HEK293 (cell line): ENCODE measurements around the gene PKNOX2.

ENCODE experiments used
- CTCF ChIA-PET: fragments of 350-600 bp; formaldehyde crosslinking; extraction: SDS; loops from one replicate; lab custom pipeline; 2021; ENCODE audit warnings: antibody characterized with exemption; lab: Yijun Ruan, JAX
- POLR2A ChIA-PET: fragments of 300-600 bp; formaldehyde crosslinking; extraction: SDS; loops from one replicate; lab custom pipeline; 2020; ENCODE audit warnings: antibody characterized with exemption, inconsistent platforms; lab: Yijun Ruan, JAX
- H3K27ac ChIP-seq: fragments of 200-500 bp; sonication (Bioruptor generic); 2 replicates; pipeline ENCODE4 v1.5.1; 2014; ENCODE audit warnings: low read depth, low read length, control low read depth, inconsistent platforms; ENCODE audit errors: extremely low read depth
- H3K36me3 ChIP-seq, 2 experiments: fragments of 200-500 bp in 1 of 2; sonication (Bioruptor generic) in 1 of 2; 1 replicate in 1 of 2; 2 replicates in 1 of 2; pipeline ENCODE4 v1.5.1; 2014 to 2017; ENCODE audit warnings: inconsistent platforms in 2 of 2, low read length in 2 of 2; ENCODE audit not compliant: control insufficient read depth in 2 of 2, insufficient read depth in 1 of 2
- H3K4me1 ChIP-seq: fragments of 200-500 bp; sonication (Bioruptor generic); 2 replicates; pipeline ENCODE4 v1.5.1; 2014; ENCODE audit warnings: mild to moderate bottlenecking, low read length, inconsistent platforms; ENCODE audit not compliant: control insufficient read depth, insufficient read depth
- H3K4me3 ChIP-seq: 2 replicates; pipeline ENCODE4 v1.5.1; 2011; ENCODE audit warnings: low read depth, mild to moderate bottlenecking, control low read depth, low read length, moderate library complexity
- H3K9me3 ChIP-seq: fragments of 200-500 bp; sonication (Bioruptor generic); 2 replicates; pipeline ENCODE4 v1.5.1; 2014; ENCODE audit warnings: low read depth, low read length, inconsistent platforms; ENCODE audit not compliant: control insufficient read depth, insufficient read depth
- HOXD13 ChIP-seq: sonication (generic); formaldehyde crosslinking; IDR thresholded peaks from 2 replicates; pipeline ENCODE4 v1.8.0; 2022; ENCODE audit warnings: missing genetic modification reagents, borderline replicate concordance
- SETDB1 ChIP-seq: IDR thresholded peaks from one replicate; pipeline ENCODE4 v1.6.1; 2017; ENCODE audit warnings: mild to moderate bottlenecking, low read length, moderate library complexity, mixed read lengths; ENCODE audit not compliant: insufficient read length
- TCF7L2 ChIP-seq: IDR thresholded peaks from 2 replicates; pipeline ENCODE4 v1.6.1; 2011; ENCODE audit warnings: low read depth, mild to moderate bottlenecking, inconsistent platforms, low read length, moderate library complexity, borderline replicate concordance
- ZFP41 ChIP-seq: fragments of 450-650 bp; formaldehyde crosslinking; IDR thresholded peaks from 2 replicates; pipeline ENCODE4 v1.5.1; 2016; ENCODE audit warnings: missing biosample characterization, missing genetic modification characterization, borderline replicate concordance
- ZNF211 ChIP-seq: fragments of 450-650 bp; formaldehyde crosslinking; IDR thresholded peaks from 2 replicates; pipeline ENCODE4 v1.5.1; 2016; ENCODE audit warnings: low read depth, missing biosample characterization, missing genetic modification characterization
- ZNF239 ChIP-seq: fragments of 450-650 bp; formaldehyde crosslinking; IDR thresholded peaks from 2 replicates; pipeline ENCODE4 v1.5.1; 2016; ENCODE audit warnings: missing biosample characterization, missing genetic modification characterization
- ZNF24 ChIP-seq: fragments of 450-650 bp; formaldehyde crosslinking; IDR thresholded peaks from 2 replicates; pipeline ENCODE4 v1.5.1; 2016; ENCODE audit warnings: missing biosample characterization, missing genetic modification characterization
- ZNF302 ChIP-seq: fragments of 450-650 bp; formaldehyde crosslinking; IDR thresholded peaks from 2 replicates; pipeline ENCODE4 v1.5.1; 2016; ENCODE audit warnings: missing biosample characterization, missing genetic modification characterization, low read depth
- ZNF529 ChIP-seq: fragments of 450-650 bp; formaldehyde crosslinking; IDR thresholded peaks from 2 replicates; pipeline ENCODE4 v1.5.1; 2017; ENCODE audit warnings: missing genetic modification characterization, missing biosample characterization; ENCODE audit not compliant: insufficient replicate concordance
- ZNF624 ChIP-seq: fragments of 450-650 bp; formaldehyde crosslinking; IDR thresholded peaks from 2 replicates; pipeline ENCODE4 v1.5.1; 2017; ENCODE audit warnings: missing biosample characterization, missing genetic modification characterization
- ZNF747 ChIP-seq: fragments of 450-650 bp; formaldehyde crosslinking; IDR thresholded peaks from 2 replicates; pipeline ENCODE4 v1.5.1; 2016; ENCODE audit warnings: missing biosample characterization, missing genetic modification characterization
- ZNF830 ChIP-seq: fragments of 450-650 bp; IDR thresholded peaks from 2 replicates; pipeline ENCODE4 v1.5.0; 2018; ENCODE audit warnings: missing biosample characterization, missing genetic modification characterization, low read depth, mild to moderate bottlenecking, moderate library complexity
- TF ChIP-seq, protein P1 (sequence below): fragments of 450-650 bp; formaldehyde crosslinking; IDR thresholded peaks from 2 replicates; pipeline ENCODE4 v1.5.1; 2016; ENCODE audit warnings: missing biosample characterization, missing genetic modification characterization
- TF ChIP-seq, protein P2 (sequence below): fragments of 450-650 bp; formaldehyde crosslinking; IDR thresholded peaks from 2 replicates; pipeline ENCODE4 v1.5.1; 2016; ENCODE audit warnings: missing biosample characterization, missing genetic modification characterization
- TF ChIP-seq, protein P3 (sequence below): fragments of 450-650 bp; formaldehyde crosslinking; IDR thresholded peaks from 2 replicates; pipeline ENCODE4 v1.5.1; 2016; ENCODE audit warnings: missing biosample characterization, missing genetic modification characterization
- TF ChIP-seq, protein P4 (sequence below): fragments of 450-650 bp; formaldehyde crosslinking; IDR thresholded peaks from 2 replicates; pipeline ENCODE4 v1.5.1; 2016; ENCODE audit warnings: missing biosample characterization, missing genetic modification characterization

The PKNOX2 gene

DNA sequence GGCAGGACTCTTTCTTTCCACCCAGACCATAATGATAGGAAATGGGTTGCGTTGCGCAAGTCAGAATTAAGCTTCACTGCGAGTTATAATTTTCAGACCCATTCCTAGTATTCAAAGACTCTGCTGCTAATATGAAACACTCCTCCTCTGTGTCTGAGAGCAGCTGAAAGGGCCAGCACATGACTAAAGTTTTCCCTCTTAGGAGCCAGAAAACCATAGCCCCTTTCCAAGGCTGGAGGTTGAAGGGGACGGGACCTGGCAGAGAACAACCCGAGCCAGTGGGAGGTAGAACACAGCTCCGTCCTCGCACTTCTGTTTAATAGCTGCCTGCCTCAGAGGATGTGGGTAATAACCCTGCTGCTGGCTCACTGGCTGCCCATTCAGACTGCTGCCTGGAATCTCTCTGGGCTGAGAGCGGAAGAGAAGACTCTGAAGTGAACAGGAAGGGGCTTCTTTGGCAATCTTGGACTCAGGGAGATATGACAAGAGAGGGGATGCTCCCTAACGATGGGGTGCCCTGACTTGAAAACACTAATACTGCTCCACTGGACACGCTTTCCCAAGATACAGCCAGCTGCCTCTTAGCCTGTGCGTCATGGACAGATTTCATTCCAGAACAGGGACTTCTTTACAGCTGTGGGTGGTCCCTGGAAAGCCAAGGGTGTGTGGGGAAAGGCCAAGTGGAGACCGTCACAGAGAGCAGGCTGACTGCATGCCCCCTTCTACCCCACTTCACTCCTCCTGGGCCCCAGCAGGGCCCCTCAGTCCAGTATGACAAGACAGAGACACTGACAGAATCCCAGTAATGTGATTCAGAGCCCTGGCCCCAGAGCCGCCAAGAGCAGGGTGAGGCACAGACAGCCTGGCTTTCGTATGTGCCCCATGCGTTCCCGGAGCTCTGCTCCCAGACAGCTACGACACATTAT is 174.6 kb downstream of the PKNOX2 start:
- Histone ChIP-seq H3K4me1 (no peaks in the 10 kb centered on the region), H3K36me3 (no peaks in the 10 kb centered on the region), H3K4me3 (no peak overlapping the region), H3K27ac (no peak overlapping the region), H3K9me3 (no peaks in the 10 kb centered on the region)
- POLR2A ChIA-PET, result no interaction called here
- TF ChIP-seq ZNF624 (tag by site-specific recombination) (no peak), SETDB1 (no peak), ZNF747 (tag by site-specific recombination) (no peak), ZNF830 (no peak), ZNF24 (no peak), HOXD13 (CRISPR knock-in tag) (no peak), ZNF239 (tag by site-specific recombination) (no peak), ZNF211 (tag by site-specific recombination) (no peak), ZNF302 (tag by site-specific recombination) (no peak), TCF7L2 (no peak)
- TF ChIP-seq, protein P1, sequence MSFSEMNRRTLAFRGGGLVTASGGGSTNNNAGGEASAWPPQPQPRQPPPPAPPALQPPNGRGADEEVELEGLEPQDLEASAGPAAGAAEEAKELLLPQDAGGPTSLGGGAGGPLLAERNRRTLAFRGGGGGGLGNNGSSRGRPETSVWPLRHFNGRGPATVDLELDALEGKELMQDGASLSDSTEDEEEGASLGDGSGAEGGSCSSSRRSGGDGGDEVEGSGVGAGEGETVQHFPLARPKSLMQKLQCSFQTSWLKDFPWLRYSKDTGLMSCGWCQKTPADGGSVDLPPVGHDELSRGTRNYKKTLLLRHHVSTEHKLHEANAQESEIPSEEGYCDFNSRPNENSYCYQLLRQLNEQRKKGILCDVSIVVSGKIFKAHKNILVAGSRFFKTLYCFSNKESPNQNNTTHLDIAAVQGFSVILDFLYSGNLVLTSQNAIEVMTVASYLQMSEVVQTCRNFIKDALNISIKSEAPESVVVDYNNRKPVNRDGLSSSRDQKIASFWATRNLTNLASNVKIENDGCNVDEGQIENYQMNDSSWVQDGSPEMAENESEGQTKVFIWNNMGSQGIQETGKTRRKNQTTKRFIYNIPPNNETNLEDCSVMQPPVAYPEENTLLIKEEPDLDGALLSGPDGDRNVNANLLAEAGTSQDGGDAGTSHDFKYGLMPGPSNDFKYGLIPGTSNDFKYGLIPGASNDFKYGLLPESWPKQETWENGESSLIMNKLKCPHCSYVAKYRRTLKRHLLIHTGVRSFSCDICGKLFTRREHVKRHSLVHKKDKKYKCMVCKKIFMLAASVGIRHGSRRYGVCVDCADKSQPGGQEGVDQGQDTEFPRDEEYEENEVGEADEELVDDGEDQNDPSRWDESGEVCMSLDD, result no peak
- TF ChIP-seq, protein P2, sequence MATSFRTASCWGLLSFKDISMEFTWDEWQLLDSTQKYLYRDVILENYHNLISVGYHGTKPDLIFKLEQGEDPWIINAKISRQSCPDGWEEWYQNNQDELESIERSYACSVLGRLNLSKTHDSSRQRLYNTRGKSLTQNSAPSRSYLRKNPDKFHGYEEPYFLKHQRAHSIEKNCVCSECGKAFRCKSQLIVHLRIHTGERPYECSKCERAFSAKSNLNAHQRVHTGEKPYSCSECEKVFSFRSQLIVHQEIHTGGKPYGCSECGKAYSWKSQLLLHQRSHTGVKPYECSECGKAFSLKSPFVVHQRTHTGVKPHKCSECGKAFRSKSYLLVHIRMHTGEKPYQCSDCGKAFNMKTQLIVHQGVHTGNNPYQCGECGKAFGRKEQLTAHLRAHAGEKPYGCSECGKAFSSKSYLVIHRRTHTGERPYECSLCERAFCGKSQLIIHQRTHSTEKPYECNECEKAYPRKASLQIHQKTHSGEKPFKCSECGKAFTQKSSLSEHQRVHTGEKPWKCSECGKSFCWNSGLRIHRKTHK (tag by site-specific recombination), result no peak
- TF ChIP-seq, protein P3, sequence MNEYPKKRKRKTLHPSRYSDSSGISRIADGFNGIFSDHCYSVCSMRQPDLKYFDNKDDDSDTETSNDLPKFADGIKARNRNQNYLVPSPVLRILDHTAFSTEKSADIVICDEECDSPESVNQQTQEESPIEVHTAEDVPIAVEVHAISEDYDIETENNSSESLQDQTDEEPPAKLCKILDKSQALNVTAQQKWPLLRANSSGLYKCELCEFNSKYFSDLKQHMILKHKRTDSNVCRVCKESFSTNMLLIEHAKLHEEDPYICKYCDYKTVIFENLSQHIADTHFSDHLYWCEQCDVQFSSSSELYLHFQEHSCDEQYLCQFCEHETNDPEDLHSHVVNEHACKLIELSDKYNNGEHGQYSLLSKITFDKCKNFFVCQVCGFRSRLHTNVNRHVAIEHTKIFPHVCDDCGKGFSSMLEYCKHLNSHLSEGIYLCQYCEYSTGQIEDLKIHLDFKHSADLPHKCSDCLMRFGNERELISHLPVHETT, result no peak
- TF ChIP-seq, protein P4, sequence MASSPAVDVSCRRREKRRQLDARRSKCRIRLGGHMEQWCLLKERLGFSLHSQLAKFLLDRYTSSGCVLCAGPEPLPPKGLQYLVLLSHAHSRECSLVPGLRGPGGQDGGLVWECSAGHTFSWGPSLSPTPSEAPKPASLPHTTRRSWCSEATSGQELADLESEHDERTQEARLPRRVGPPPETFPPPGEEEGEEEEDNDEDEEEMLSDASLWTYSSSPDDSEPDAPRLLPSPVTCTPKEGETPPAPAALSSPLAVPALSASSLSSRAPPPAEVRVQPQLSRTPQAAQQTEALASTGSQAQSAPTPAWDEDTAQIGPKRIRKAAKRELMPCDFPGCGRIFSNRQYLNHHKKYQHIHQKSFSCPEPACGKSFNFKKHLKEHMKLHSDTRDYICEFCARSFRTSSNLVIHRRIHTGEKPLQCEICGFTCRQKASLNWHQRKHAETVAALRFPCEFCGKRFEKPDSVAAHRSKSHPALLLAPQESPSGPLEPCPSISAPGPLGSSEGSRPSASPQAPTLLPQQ (tag by site-specific recombination), result no peak
- CTCF ChIA-PET, result interaction anchor here (0.5 to 1.1 kb wide), 5 partner anchors 9 to 247 kb away, joined by 3 read pairs; no protein-coding TSS in a partner anchor

DNA sequence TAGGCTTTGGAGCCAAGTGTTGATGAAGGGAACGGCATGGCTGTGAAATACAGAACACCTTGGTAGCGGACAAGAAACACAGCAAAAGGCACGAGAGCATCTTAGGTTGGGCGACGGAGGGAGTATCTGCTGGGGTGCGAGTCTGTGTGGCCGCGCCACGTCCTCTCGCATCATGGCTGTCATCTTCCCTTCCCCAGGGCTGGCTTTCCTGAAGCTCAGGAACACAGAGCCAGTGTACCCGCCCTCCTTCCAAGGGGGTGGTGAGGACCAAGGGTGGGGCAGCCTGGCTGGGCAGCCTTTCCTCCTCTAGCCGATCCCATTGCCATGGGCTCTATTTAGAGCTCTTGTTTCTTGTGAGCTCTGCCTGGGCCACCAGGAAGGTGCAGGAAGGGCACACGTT is 177.1 kb downstream of the PKNOX2 start:
- Histone ChIP-seq H3K9me3 (no peaks in the 10 kb centered on the region), H3K27ac (no peak overlapping the region), H3K4me3 (no peak overlapping the region), H3K36me3 (no peaks in the 10 kb centered on the region)
- ChIA-PET CTCF (interaction anchor here (0.6 to 2.5 kb wide), 2 partner anchors 79 to 250 kb away, joined by 7 to 9 read pairs; no protein-coding TSS in a partner anchor), POLR2A (no interaction called here)
- TF ChIP-seq ZNF529 (no peak), ZFP41 (no peak)
- TF ChIP-seq, all 188 proteins: peak for 0
- H3K4me1 ChIP-seq, result no peaks in the 10 kb centered on the region
